ENCODE measurements around the gene BZW1. TPM values are rescaled to one million over a fixed set of nuclear protein-coding genes. Genes with fewer than 3 reads are reported as not detected.
A peak's percentile ranks its signal among the peaks of the same experiment; 100 is the strongest.

BZW1 gene
- total and polyA plus RNA-seq, 4 donors, result 177 to 457 (median 248) TPM

- peak in 1 of 6 donors; percentile 76 for DNase-seq (ENCODE audit: low read depth in 4 of 6, low spot score in 6 of 6)
- H3K27ac ChIP-seq (ENCODE audit: low read depth, low read length), result no peak overlapping the region
- H3K27me3 ChIP-seq (ENCODE audit: control insufficient read depth, insufficient read depth, low read length), result no peaks in the 10 kb centered on the region
- H3K4me3 ChIP-seq (ENCODE audit: low read depth, low read length), result no peak overlapping the region
- no peaks in the 10 kb centered on the region for H3K9me3 ChIP-seq (ENCODE audit: control insufficient read depth, insufficient read depth, low read length)
- 84% methylated on average over 15 of the region's 16 CpGs for WGBS (ENCODE audit: insufficient coverage)
- no peaks in the 10 kb centered on the region for H3K4me1 ChIP-seq (ENCODE audit: control insufficient read depth, insufficient read depth, low read length)
- no peaks in the 10 kb centered on the region for H3K36me3 ChIP-seq (ENCODE audit: control insufficient read depth, insufficient read depth, low read length)
These were observed 24.2 kb upstream of the BZW1 start for GRCh38 chr2:200787351-200788120.

DNA sequence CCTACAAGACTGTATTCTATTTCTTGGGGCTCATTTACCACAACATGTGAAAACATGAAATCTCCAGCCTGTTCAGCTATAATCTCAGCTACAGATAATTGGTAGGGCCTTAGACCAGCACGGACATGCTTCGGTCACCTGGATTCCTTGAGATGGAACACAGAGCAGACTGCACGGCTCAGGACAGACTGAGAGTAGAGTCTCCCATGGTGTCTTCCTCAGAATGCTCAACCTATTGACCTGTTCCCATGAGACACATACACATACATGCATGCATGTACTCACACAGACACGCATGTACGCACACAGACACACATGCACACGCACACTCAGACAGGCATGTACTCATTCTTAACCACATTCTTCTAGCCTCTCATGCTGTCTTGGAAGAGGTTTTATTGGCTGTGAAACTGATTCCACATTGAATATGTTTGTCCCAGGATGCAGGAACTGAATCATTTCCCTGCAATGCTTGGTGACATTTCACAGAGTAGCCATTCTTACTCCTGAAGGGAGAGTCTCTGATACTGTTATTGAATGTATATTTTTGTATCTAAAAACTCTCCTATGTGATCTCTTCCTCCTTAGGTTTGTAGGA is 23.5 kb upstream of the BZW1 start:
- H3K27me3 ChIP-seq (ENCODE audit: control insufficient read depth, insufficient read depth, low read length), result no peaks in the 10 kb centered on the region
- H3K4me1 ChIP-seq (ENCODE audit: control insufficient read depth, insufficient read depth, low read length), result no peaks in the 10 kb centered on the region
- no peak overlapping the region for H3K27ac ChIP-seq (ENCODE audit: low read depth, low read length)
- 91% methylated on average over 3 of the region's 6 CpGs for WGBS (ENCODE audit: insufficient coverage)
- no peak for DNase-seq (ENCODE audit: low read depth in 4 of 6, low spot score in 6 of 6)
- no peaks in the 10 kb centered on the region for H3K36me3 ChIP-seq (ENCODE audit: control insufficient read depth, insufficient read depth, low read length)
- no peaks in the 10 kb centered on the region for H3K9me3 ChIP-seq (ENCODE audit: control insufficient read depth, insufficient read depth, low read length)
- no peak overlapping the region for H3K4me3 ChIP-seq (ENCODE audit: low read depth, low read length)

- H3K27me3 ChIP-seq (ENCODE audit: control insufficient read depth, insufficient read depth, low read length), result no peaks in the 10 kb centered on the region
- no peaks in the 10 kb centered on the region for H3K4me1 ChIP-seq (ENCODE audit: control insufficient read depth, insufficient read depth, low read length)
- H3K27ac ChIP-seq (ENCODE audit: low read depth, low read length), result no peak overlapping the region
- no peaks in the 10 kb centered on the region for H3K36me3 ChIP-seq (ENCODE audit: control insufficient read depth, insufficient read depth, low read length)
- no peak for DNase-seq (ENCODE audit: low read depth in 4 of 6, low spot score in 6 of 6)
- no peak overlapping the region for H3K4me3 ChIP-seq (ENCODE audit: low read depth, low read length)
- no peaks in the 10 kb centered on the region for H3K9me3 ChIP-seq (ENCODE audit: control insufficient read depth, insufficient read depth, low read length)
- WGBS (ENCODE audit: insufficient coverage), result no CpG with 5 or more reads among the region's 1 CpG
These were observed 21.5 kb upstream of the BZW1 start for GRCh38 chr2:200790185-200790584.

DNA sequence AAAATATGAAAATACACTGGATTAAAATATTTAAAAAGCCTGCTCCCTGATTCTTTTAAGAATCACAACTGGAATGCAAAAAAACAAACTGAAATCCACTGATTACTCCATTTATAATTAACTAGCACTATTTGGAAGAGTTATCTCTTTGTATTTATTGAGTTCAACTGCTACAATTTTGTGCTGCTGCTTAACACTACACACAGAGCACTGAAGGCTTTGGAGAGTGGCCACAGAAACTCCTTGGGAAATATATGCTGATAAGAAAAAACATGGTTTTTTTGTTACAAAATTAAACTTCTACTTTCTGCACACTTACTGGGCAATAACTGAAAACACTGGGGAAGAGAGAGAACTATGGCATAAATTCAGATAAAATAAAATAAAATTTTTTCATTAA is 19.8 kb upstream of the BZW1 start:
- DNase-seq (ENCODE audit: low read depth in 4 of 6, low spot score in 6 of 6), result peak in 1 of 6 donors; percentile 69
- Histone ChIP-seq H3K36me3 (ENCODE audit: control insufficient read depth, insufficient read depth, low read length) (no peaks in the 10 kb centered on the region), H3K4me3 (ENCODE audit: low read depth, low read length) (no peak overlapping the region), H3K27me3 (ENCODE audit: control insufficient read depth, insufficient read depth, low read length) (no peaks in the 10 kb centered on the region), H3K9me3 (ENCODE audit: control insufficient read depth, insufficient read depth, low read length) (no peaks in the 10 kb centered on the region), H3K27ac (ENCODE audit: low read depth, low read length) (no peak overlapping the region), H3K4me1 (ENCODE audit: control insufficient read depth, insufficient read depth, low read length) (no peaks in the 10 kb centered on the region)

DNA sequence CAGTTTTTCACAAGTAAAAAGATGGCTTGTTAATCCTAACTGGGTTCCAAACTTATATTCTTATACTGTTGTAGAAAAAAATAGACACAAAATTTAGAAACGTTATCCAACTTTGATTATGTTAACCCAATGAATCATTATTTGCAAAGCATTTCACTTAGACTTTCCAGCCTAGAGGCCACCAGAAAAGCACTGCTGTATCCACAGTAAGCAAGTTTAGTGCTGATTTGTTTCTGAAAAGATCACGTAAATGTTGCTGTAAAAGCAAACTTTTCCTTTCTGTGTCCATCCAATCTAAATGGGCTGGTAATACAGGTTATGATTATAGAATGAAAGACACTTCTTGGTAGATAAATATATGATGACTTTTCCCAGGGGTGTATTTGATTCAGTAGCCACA is 17.6 kb upstream of the BZW1 start:
- DNase-seq (ENCODE audit: low read depth in 4 of 6, low spot score in 6 of 6), result no peak
- Histone ChIP-seq H3K4me3 (ENCODE audit: low read depth, low read length) (no peak overlapping the region), H3K27me3 (ENCODE audit: control insufficient read depth, insufficient read depth, low read length) (no peaks in the 10 kb centered on the region), H3K27ac (ENCODE audit: low read depth, low read length) (no peak overlapping the region), H3K36me3 (ENCODE audit: control insufficient read depth, insufficient read depth, low read length) (no peaks in the 10 kb centered on the region), H3K4me1 (ENCODE audit: control insufficient read depth, insufficient read depth, low read length) (no peaks in the 10 kb centered on the region), H3K9me3 (ENCODE audit: control insufficient read depth, insufficient read depth, low read length) (no peaks in the 10 kb centered on the region)
- WGBS (ENCODE audit: insufficient coverage), result no CpG with 5 or more reads among the region's 2 CpGs

DNA sequence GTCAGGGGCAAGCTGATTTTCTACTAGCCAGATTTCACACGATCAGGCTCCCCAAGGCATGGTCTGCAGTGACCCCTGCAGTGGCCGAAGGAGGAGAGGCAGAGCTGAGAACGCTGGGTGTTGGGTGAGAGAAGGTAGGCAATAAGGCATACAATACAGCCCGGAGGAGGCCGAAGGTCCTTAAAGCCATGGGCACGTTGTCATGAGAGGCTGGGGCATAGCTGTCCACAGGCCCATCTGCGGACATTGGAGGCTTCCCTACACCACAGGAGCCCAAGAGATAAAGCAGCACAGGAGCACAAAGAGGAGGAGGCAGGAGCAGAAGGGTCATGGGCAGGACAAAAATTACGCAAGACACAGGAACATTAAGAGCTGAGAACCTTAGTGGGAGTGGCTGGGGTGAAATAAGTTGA is 16.7 kb upstream of the BZW1 start:
- Histone ChIP-seq H3K4me3 (ENCODE audit: low read depth, low read length) (no peak overlapping the region), H3K27me3 (ENCODE audit: control insufficient read depth, insufficient read depth, low read length) (no peaks in the 10 kb centered on the region), H3K36me3 (ENCODE audit: control insufficient read depth, insufficient read depth, low read length) (no peaks in the 10 kb centered on the region), H3K27ac (ENCODE audit: low read depth, low read length) (no peak overlapping the region), H3K4me1 (ENCODE audit: control insufficient read depth, insufficient read depth, low read length) (no peaks in the 10 kb centered on the region), H3K9me3 (ENCODE audit: control insufficient read depth, insufficient read depth, low read length) (no peaks in the 10 kb centered on the region)
- 71% methylated on average over 7 of the region's 8 CpGs for WGBS (ENCODE audit: insufficient coverage)
- no peak for DNase-seq (ENCODE audit: low read depth in 4 of 6, low spot score in 6 of 6)

- H3K27ac ChIP-seq (ENCODE audit: low read depth, low read length), result no peak overlapping the region
- no peak overlapping the region for H3K4me3 ChIP-seq (ENCODE audit: low read depth, low read length)
- WGBS (ENCODE audit: insufficient coverage), result 43% methylated on average over 1 of the region's 1 CpG
- H3K4me1 ChIP-seq (ENCODE audit: control insufficient read depth, insufficient read depth, low read length), result no peaks in the 10 kb centered on the region
- no peaks in the 10 kb centered on the region for H3K36me3 ChIP-seq (ENCODE audit: control insufficient read depth, insufficient read depth, low read length)
- no peak for DNase-seq (ENCODE audit: low read depth in 4 of 6, low spot score in 6 of 6)
- no peaks in the 10 kb centered on the region for H3K9me3 ChIP-seq (ENCODE audit: control insufficient read depth, insufficient read depth, low read length)
- no peaks in the 10 kb centered on the region for H3K27me3 ChIP-seq (ENCODE audit: control insufficient read depth, insufficient read depth, low read length)
These were observed 15.1 kb upstream of the BZW1 start for GRCh38 chr2:200796561-200796960.

DNA sequence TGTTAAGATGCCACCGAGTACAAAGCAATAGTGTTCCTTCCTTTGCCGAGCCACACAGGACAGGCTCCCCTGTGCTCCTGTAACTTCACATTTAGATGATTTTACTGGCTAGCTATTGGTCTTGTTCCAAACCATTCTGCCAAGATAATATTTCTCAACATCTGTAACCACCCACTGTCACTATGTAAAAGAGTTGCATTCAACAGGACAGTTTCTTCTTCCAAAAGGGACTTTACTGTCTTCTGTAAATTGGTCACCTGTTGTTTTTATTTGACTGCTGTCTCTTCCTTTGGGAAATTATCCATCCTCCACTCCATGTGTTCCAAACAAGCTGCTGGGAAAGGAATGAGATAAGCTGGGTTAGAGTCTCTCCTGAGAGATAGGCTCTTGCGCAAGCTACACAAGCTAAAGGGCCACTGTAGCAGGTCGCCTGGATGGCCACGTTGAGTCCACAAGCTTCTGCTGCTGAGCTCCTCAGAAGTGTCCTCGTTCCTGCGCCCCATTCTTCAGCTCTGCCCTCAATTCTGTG is 14.4 kb upstream of the BZW1 start:
- no peak overlapping the region for H3K4me3 ChIP-seq (ENCODE audit: low read depth, low read length)
- H3K27me3 ChIP-seq (ENCODE audit: control insufficient read depth, insufficient read depth, low read length), result no peaks in the 10 kb centered on the region
- WGBS (ENCODE audit: insufficient coverage), result 73% methylated on average over 7 of the region's 7 CpGs
- no peak overlapping the region for H3K27ac ChIP-seq (ENCODE audit: low read depth, low read length)
- no peak for DNase-seq (ENCODE audit: low read depth in 4 of 6, low spot score in 6 of 6)
- no peaks in the 10 kb centered on the region for H3K36me3 ChIP-seq (ENCODE audit: control insufficient read depth, insufficient read depth, low read length)
- no peaks in the 10 kb centered on the region for H3K9me3 ChIP-seq (ENCODE audit: control insufficient read depth, insufficient read depth, low read length)
- H3K4me1 ChIP-seq (ENCODE audit: control insufficient read depth, insufficient read depth, low read length), result no peaks in the 10 kb centered on the region

DNA sequence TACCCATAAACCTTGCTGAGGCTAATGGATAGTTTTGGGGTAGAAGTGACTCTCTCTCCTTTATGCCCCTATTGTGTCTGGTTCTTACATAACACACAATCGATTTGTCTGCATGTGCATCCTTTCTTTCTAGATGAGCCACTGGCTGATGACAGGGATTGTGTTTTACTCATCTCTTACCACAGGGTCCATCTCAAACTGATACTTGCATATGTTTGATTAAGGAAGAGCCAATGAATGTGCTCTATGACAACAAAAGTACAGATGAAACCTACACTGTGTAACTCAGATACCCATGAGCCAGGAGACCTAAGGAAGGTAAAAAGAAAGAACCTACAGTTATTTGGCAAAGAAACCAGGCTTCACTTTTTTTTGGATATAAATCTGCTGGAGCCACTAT is 13.2 kb upstream of the BZW1 start:
- no peaks in the 10 kb centered on the region for H3K27me3 ChIP-seq (ENCODE audit: control insufficient read depth, insufficient read depth, low read length)
- no peak for DNase-seq (ENCODE audit: low read depth in 4 of 6, low spot score in 6 of 6)
- H3K9me3 ChIP-seq (ENCODE audit: control insufficient read depth, insufficient read depth, low read length), result no peaks in the 10 kb centered on the region
- no peak overlapping the region for H3K4me3 ChIP-seq (ENCODE audit: low read depth, low read length)
- no peaks in the 10 kb centered on the region for H3K36me3 ChIP-seq (ENCODE audit: control insufficient read depth, insufficient read depth, low read length)
- no peaks in the 10 kb centered on the region for H3K4me1 ChIP-seq (ENCODE audit: control insufficient read depth, insufficient read depth, low read length)
- H3K27ac ChIP-seq (ENCODE audit: low read depth, low read length), result no peak overlapping the region
- WGBS (ENCODE audit: insufficient coverage), result no CpG with 5 or more reads among the region's 1 CpG

DNA sequence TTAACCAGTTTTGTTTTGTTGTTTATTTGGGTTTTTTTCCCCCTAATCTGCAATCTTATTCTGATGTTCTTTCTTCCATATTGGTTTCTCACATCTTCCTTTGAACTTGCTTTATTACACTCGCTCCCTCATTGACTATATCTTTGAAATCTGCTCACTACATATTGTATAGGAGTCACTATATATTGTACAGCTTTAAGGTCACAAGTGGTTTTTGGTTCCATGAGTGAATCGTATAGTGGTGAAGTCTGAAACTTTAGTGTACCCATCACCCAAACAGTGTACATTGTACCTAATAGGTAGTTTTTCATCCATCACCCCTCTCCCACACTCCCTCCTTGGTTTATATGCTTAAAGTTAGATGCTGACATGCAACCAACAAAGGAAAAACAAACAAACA is 11.3 kb upstream of the BZW1 start:
- Histone ChIP-seq H3K27ac (ENCODE audit: low read depth, low read length) (no peak overlapping the region), H3K4me3 (ENCODE audit: low read depth, low read length) (no peak overlapping the region), H3K36me3 (ENCODE audit: control insufficient read depth, insufficient read depth, low read length) (no peaks in the 10 kb centered on the region), H3K4me1 (ENCODE audit: control insufficient read depth, insufficient read depth, low read length) (no peaks in the 10 kb centered on the region), H3K9me3 (ENCODE audit: control insufficient read depth, insufficient read depth, low read length) (no peaks in the 10 kb centered on the region), H3K27me3 (ENCODE audit: control insufficient read depth, insufficient read depth, low read length) (no peaks in the 10 kb centered on the region)
- WGBS (ENCODE audit: insufficient coverage), result no CpG with 5 or more reads among the region's 2 CpGs
- no peak for DNase-seq (ENCODE audit: low read depth in 4 of 6, low spot score in 6 of 6)
